Measurements from ENCODE around the gene STIM2.

DNA sequence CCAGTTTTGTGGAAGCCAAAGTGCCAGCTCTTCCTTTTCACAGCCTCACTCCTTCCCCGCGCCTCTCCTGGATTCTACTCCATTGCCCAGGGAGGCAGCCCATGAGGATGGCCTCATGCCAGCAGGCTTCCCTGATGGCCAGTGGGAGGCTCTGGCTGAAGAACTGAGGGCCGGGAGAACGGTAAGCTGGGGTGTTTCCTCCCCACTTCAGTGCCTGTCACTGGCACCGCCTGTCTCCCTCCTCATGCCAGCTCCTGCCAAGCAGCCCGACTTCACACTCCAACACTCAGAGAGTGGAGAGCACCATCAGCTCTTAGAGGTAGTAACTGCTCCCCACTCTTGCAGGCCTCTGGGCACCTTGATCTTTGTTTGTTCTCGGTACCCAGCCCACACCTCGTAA, 46.9 kb upstream of the STIM2 start:
- TF ChIP-seq GATA2 (IDR thresholded peaks at IDR 0.05; ENCODE audit: low read depth, low read length) (no peak), GATA3 (IDR thresholded peaks at IDR 0.05; ENCODE audit: low read depth, low read length) (no peak)

Measured in SH-SY5Y (cell line).